ENCODE measurements around the gene NIT2. TPM values are rescaled to one million over a fixed set of nuclear protein-coding genes. Genes with fewer than 3 reads are reported as not detected.
A peak's percentile ranks its signal among the peaks of the same experiment; 100 is the strongest.

Gene NIT2
- total and polyA plus RNA-seq, 9 of the 15 experiments (the other 6 are each of a cell fraction or from before 2014, with no cell fraction given): 11.4 to 62.2 (median 22.1) TPM

DNA sequence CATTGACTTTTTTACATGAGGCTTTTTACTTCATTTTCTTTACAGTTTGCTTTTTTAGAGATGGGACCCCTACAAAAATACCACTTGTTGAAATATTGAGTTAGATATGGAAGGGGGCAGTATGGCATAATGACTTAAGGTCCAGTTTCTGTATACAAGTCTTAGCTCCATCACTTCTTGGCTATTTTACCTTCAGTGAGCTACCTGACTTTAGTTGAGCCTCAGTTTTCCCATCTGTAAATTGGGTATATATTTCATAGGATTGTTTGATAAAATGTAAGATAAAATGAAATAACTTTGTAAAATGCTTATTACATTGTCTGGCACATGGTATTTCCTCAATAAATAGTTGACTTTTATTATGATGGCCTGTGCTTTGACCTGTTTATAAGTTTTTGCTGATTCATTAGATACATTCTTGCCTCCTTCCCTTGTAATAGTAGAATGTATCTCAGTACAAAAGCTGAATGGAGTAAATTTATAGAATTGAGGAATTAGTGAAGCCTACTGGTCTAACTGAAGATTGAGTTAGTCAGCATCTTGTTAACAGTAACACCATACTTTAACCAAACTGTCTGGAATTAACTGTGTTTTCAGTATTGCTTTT, 46.2 kb upstream of the NIT2 start (continued):
- TF ChIP-seq TAF15 (IDR thresholded peaks at IDR 0.05; ENCODE audit: low read depth, low read length) (no peak), ZNF764 (CRISPR knock-in tag; IDR thresholded peaks at IDR 0.05; ENCODE audit: low read depth) (no peak), EP400 (IDR thresholded peaks at IDR 0.05) (0 out of 2 replicates have a peak, but pooled peaks have one; percentile 10), CC2D1A (IDR thresholded peaks at IDR 0.05) (no peak), YY1 (IDR thresholded peaks at IDR 0.05; ENCODE audit: borderline replicate concordance in 1 of 3, control insufficient read depth in 1 of 3, extremely low read depth in 1 of 3, insufficient read depth in 3 of 3, insufficient read length in 1 of 3, insufficient replicate concordance in 2 of 3, low read depth in 1 of 3, low read length in 2 of 3) (no peak), BCOR (IDR thresholded peaks at IDR 0.05) (peak; percentile 90), XRCC5 (IDR thresholded peaks at IDR 0.05; ENCODE audit: low read depth, low read length) (no peak), RBM15 (IDR thresholded peaks at IDR 0.05; ENCODE audit: insufficient read depth, low read length) (no peak), HDAC2 (IDR thresholded peaks at IDR 0.05) (peak; percentile 25; the same call in 1 of the 2 replicates), THRAP3 (IDR thresholded peaks at IDR 0.05; ENCODE audit: borderline replicate concordance) (no peak)
- TF ChIP-seq, protein P1, sequence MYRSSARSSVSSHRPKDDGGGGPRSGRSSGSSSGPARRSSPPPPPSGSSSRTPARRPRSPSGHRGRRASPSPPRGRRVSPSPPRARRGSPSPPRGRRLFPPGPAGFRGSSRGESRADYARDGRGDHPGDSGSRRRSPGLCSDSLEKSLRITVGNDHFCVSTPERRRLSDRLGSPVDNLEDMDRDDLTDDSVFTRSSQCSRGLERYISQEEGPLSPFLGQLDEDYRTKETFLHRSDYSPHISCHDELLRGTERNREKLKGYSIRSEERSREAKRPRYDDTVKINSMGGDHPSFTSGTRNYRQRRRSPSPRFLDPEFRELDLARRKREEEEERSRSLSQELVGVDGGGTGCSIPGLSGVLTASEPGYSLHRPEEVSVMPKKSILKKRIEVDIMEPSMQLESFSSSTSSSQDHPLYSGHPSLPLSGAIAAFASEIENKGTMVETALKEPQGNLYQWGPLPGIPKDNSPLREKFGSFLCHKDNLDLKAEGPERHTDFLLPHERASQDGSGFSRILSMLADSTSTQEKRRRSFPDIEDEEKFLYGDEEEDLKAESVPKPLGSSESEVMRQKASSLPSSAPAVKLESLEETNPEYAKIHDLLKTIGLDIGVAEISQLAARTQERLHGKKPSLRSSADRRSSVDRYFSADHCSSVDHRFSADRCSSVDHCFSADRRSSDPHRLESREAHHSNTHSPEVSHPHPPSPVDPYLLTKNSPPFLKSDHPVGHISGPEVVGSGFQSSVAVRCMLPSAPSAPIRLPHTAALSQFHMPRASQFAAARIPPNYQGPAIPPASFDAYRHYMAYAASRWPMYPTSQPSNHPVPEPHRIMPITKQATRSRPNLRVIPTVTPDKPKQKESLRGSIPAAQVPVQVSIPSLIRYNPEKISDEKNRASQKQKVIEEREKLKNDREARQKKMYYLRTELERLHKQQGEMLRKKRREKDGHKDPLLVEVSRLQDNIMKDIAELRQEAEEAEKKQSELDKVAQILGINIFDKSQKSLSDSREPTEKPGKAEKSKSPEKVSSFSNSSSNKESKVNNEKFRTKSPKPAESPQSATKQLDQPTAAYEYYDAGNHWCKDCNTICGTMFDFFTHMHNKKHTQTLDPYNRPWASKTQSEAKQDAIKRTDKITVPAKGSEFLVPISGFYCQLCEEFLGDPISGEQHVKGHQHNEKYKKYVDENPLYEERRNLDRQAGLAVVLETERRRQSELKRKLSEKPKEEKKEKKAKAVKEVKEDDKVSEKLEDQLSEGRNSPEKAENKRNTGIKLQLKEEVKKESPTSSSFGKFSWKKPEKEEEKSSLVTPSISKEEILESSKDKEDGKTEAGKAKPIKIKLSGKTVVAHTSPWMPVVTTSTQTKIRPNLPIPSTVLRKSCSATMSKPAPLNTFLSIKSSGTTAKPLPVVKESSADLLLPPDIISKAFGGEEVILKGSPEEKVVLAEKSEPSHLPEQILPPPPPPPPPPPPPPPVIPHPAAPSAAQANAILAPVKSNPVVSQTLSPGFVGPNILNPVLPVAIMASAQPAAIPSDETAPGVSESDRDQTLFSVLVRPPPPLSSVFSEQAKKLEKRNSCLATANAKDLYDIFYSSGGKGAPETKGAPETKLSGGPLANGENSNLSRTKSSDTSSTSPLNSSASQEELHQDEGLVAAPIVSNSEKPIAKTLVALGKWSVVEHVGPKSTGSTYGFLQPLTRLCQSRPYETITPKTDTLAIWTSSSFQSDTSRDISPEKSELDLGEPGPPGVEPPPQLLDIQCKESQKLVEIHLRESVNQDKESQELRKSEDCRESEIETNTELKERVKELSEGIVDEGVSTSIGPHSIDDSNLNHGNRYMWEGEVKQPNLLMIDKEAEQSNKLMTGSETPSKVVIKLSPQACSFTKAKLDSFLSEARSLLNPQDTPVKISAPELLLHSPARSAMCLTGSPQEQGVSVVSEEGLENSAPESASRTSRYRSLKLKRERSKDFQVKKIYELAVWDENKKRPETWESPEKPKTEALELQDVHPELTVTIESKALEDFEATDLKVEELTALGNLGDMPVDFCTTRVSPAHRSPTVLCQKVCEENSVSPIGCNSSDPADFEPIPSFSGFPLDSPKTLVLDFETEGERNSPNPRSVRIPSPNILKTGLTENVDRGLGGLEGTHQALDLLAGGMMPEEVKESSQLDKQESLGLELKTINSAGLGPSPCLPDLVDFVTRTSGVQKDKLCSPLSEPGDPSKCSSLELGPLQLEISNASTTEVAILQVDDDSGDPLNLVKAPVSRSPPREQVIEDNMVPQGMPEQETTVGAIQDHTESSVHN (IDR thresholded peaks at IDR 0.05; ENCODE audit: borderline replicate concordance in 1 of 2, low read depth in 1 of 2): no peak
- TF ChIP-seq, protein P2, sequence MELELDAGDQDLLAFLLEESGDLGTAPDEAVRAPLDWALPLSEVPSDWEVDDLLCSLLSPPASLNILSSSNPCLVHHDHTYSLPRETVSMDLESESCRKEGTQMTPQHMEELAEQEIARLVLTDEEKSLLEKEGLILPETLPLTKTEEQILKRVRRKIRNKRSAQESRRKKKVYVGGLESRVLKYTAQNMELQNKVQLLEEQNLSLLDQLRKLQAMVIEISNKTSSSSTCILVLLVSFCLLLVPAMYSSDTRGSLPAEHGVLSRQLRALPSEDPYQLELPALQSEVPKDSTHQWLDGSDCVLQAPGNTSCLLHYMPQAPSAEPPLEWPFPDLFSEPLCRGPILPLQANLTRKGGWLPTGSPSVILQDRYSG (tag; conservative IDR thresholded peaks at IDR 0.05; ENCODE audit: low read depth): no peak
